Nephron (organoid): ENCODE data around the gene TMA7.
A peak's percentile ranks its signal among the peaks of the same experiment; 100 is the strongest.
"Not testable (repeated sequence)": the region's sequence is repeated elsewhere in the genome, so short reads cannot be mapped to it uniquely, and the experiment has no call there.

Experiments used
- H3K27ac Mint-ChIP-seq, 3 experiments: 2 replicates each; pipeline ENCODE4 v1.8.0; 2020; ENCODE audit warnings: mixed read lengths in 3 of 3, mild to moderate bottlenecking in 2 of 3, moderate library complexity in 1 of 3
- H3K27me3 Mint-ChIP-seq: 2 replicates; pipeline ENCODE4 v1.8.0; 2021; ENCODE audit warnings: low read depth, mild to moderate bottlenecking, moderate library complexity, mixed read lengths
- H3K36me3 Mint-ChIP-seq: 2 replicates; pipeline ENCODE4 v1.8.0; 2020; ENCODE audit warnings: low read depth, mixed read lengths
- H3K4me1 Mint-ChIP-seq: 2 replicates; pipeline ENCODE4 v1.8.0; 2020; ENCODE audit warnings: mixed read lengths
- H3K4me3 Mint-ChIP-seq, 3 experiments: 2 replicates each; pipeline ENCODE4 v1.8.0; 2020; ENCODE audit warnings: mild to moderate bottlenecking in 3 of 3, mixed read lengths in 3 of 3, moderate library complexity in 2 of 3
- H3K9me3 Mint-ChIP-seq: 2 replicates; pipeline ENCODE4 v1.8.0; 2020; ENCODE audit warnings: mixed read lengths
- CTCF ChIP-seq, 3 experiments: fragments of 200-600 bp; sonication (generic); IDR thresholded peaks; one replicate each; pipeline ENCODE4 v1.5.0; 2021; ENCODE audit warnings: antibody characterized with exemption in 3 of 3; ENCODE audit not compliant: unreplicated experiment in 3 of 3

The TMA7 gene

GRCh38 chr3:48478626-48479555, 38.8 kb downstream of the TMA7 start:
- H3K4me1 Mint-ChIP-seq = peaks cover 5% of the 10 kb centered on the region
- H3K27ac Mint-ChIP-seq = no peak overlapping the region
- no peak overlapping the region for H3K4me3 Mint-ChIP-seq
- no peak for TF ChIP-seq CTCF (IDR thresholded peaks at IDR 0.05; ENCODE audit: unreplicated experiment in 3 of 3)
- peaks cover 4% of the 10 kb centered on the region for H3K36me3 Mint-ChIP-seq
- H3K9me3 Mint-ChIP-seq = no peaks in the 10 kb centered on the region
- no peaks in the 10 kb centered on the region for H3K27me3 Mint-ChIP-seq

GRCh38 chr3:48480891-48481290, 40.8 kb downstream of the TMA7 start:
- H3K27ac Mint-ChIP-seq, H3K4me3 Mint-ChIP-seq, H3K27me3 Mint-ChIP-seq, H3K36me3 Mint-ChIP-seq, H3K4me1 Mint-ChIP-seq, H3K9me3 Mint-ChIP-seq: not testable (repeated sequence)

- not testable (repeated sequence) for H3K27me3 Mint-ChIP-seq, H3K4me1 Mint-ChIP-seq, H3K27ac Mint-ChIP-seq, H3K36me3 Mint-ChIP-seq, H3K4me3 Mint-ChIP-seq, H3K9me3 Mint-ChIP-seq
These were observed 42.8 kb downstream of the TMA7 start for GRCh38 chr3:48482822-48483221.

- H3K4me1 Mint-ChIP-seq = no peaks in the 10 kb centered on the region
- H3K9me3 Mint-ChIP-seq = no peaks in the 10 kb centered on the region
- no peak for TF ChIP-seq CTCF (IDR thresholded peaks at IDR 0.05; ENCODE audit: unreplicated experiment in 3 of 3)
- no peaks in the 10 kb centered on the region for H3K27me3 Mint-ChIP-seq
- H3K36me3 Mint-ChIP-seq = no peaks in the 10 kb centered on the region
- H3K4me3 Mint-ChIP-seq = no peak overlapping the region
- no peak overlapping the region for H3K27ac Mint-ChIP-seq
These were observed 46.9 kb downstream of the TMA7 start for GRCh38 chr3:48486952-48487351.

- TF ChIP-seq CTCF (IDR thresholded peaks at IDR 0.05; ENCODE audit: unreplicated experiment in 3 of 3) = no peak
- Mint-ChIP-seq H3K27me3 (no peaks in the 10 kb centered on the region), H3K27ac (peak overlapping the region in 1 of 3 experiments; percentile 52), H3K36me3 (peaks cover 14% of the 10 kb centered on the region), H3K4me1 (no peaks in the 10 kb centered on the region), H3K9me3 (no peaks in the 10 kb centered on the region), H3K4me3 (no peak overlapping the region)
These were observed 52.6 kb downstream of the TMA7 start for GRCh38 chr3:48492461-48493202.

GRCh38 chr3:48493203-48493501, 53.1 kb downstream of the TMA7 start:
- no peak overlapping the region for H3K27ac Mint-ChIP-seq
- no peak for TF ChIP-seq CTCF (IDR thresholded peaks at IDR 0.05; ENCODE audit: unreplicated experiment in 3 of 3)
- peaks cover 19% of the 10 kb centered on the region for H3K36me3 Mint-ChIP-seq
- no peaks in the 10 kb centered on the region for H3K9me3 Mint-ChIP-seq
- no peaks in the 10 kb centered on the region for H3K27me3 Mint-ChIP-seq
- H3K4me1 Mint-ChIP-seq = no peaks in the 10 kb centered on the region
- no peak overlapping the region for H3K4me3 Mint-ChIP-seq
